Naive thymus-derived CD8-positive, alpha-beta T cell (primary cell): ENCODE results near the gene CNGA4. TPM values are rescaled to one million over a fixed set of nuclear protein-coding genes. Genes with fewer than 3 reads are reported as not detected.

Experiments used
- ATAC-seq, 2 donors: fragments of 150-1000 bp; cut with Tn5 transposase in 1 of 2; sonication (Bioruptor Pico), chemical (Tn5 transposase) in 1 of 2; 1 replicate in 1 of 2; 2 replicates in 1 of 2; pipeline ENCODE4 v1.10.0; 2021; ENCODE audit warnings: mild to moderate bottlenecking in 2 of 2, moderate library complexity in 2 of 2
- POLR2A ChIA-PET: fragments of 350-600 bp; sonication (Branson Sonifier 250); formaldehyde crosslinking; loops from one replicate; lab custom pipeline; 2021; ENCODE audit warnings: antibody characterized with exemption; lab: Charles Lee
- DNase-seq, 10 donors: peaks; one replicate each; pipeline versions ENCODE4 v3.0.0 to v3.0.0-alpha.2; 2020 to 2022
- H3K27ac Mint-ChIP-seq, 10 donors: one replicate each; pipeline ENCODE4 v1.8.0; 2020 to 2022; ENCODE audit warnings: mild to moderate bottlenecking in 10 of 10, mixed read lengths in 10 of 10, moderate library complexity in 4 of 10, inconsistent platforms in 1 of 10
- H3K27me3 Mint-ChIP-seq, 5 donors: one replicate each; pipeline ENCODE4 v1.8.0; 2021 to 2022; ENCODE audit warnings: mixed read lengths in 5 of 5
- H3K36me3 Mint-ChIP-seq, 3 donors: one replicate each; pipeline ENCODE4 v1.8.0; 2020 to 2022; ENCODE audit warnings: mixed read lengths in 3 of 3, mild to moderate bottlenecking in 2 of 3, inconsistent platforms in 1 of 3
- H3K4me1 Mint-ChIP-seq, 4 donors: one replicate each; pipeline ENCODE4 v1.8.0; 2021 to 2022; ENCODE audit warnings: mixed read lengths in 4 of 4
- H3K4me3 Mint-ChIP-seq, 10 donors: one replicate each; pipeline ENCODE4 v1.8.0; 2020 to 2022; ENCODE audit warnings: mild to moderate bottlenecking in 10 of 10, mixed read lengths in 10 of 10, moderate library complexity in 6 of 10, inconsistent platforms in 1 of 10
- H3K9me3 Mint-ChIP-seq, 9 donors: one replicate each; pipeline ENCODE4 v1.8.0; 2020 to 2022; ENCODE audit warnings: mixed read lengths in 9 of 9, mild to moderate bottlenecking in 3 of 9, inconsistent platforms in 1 of 9, moderate library complexity in 1 of 9
- polyA plus RNA-seq, 3 donors: library from polyadenylated mRNA; unstranded; fragments of 300-500 nt; fragmentation: Illumina TruSeq; gene quantifications; one replicate each; pipeline ENCODE4 v1.2.3, GENCODE V29; 2021
- total RNA-seq, 8 experiments: library from RNA in 2 of 8; stranded (reverse) in 2 of 8; gene quantifications; one replicate each; pipeline ENCODE4 v1.2.3 and lab custom pipeline; 2021 to 2026

Gene CNGA4
- total and polyA plus RNA-seq, 5 experiments from 2014 or later = 0.13 to 1.2 (median 0.52) TPM; not detected in 1

DNA sequence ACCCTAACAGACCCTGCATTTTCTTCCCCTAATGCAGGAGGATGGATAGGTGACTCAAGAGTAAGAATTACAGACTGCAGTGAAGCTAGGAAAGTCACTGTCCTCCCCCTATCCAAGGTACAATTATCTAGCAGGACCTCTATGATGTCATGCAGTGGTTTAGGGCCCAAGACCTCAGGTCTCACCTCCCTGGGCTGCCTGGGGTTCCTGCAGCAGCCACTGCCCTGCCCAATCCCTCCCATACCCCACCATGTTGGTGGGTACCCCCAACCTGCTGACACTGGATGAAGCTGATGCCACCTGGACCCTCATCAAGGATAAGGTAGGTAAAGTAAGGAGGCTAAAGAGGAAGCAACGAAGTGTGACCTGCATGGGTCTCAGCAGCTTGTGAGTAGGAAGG is 33.5 kb upstream of the CNGA4 start, which contains the start of gene C11orf42:
TSS of gene C11orf42 (plus strand) at position 192 of the 400 bp plus-strand sequence. CDS start at position 251, 59 bp downstream.
- DNase-seq (no peak), ATAC-seq (no peak)
- peaks cover 0 to 45% (median 12%) of the 10 kb centered on the region in 3 donors for H3K36me3 Mint-ChIP-seq
- no peak within 1 kb of the TSS for H3K4me3 Mint-ChIP-seq
- H3K9me3 Mint-ChIP-seq = no peaks in the 10 kb centered on the region
- H3K27ac Mint-ChIP-seq = peak within 1 kb of the TSS in 3 of 10 donors; percentile 2 to 26 (median 8)
- no peaks in the 10 kb centered on the region for H3K27me3 Mint-ChIP-seq
- POLR2A ChIA-PET = no interaction called here
- peaks cover 11 to 43% (median 29%) of the 10 kb centered on the region in 4 donors for H3K4me1 Mint-ChIP-seq

DNA sequence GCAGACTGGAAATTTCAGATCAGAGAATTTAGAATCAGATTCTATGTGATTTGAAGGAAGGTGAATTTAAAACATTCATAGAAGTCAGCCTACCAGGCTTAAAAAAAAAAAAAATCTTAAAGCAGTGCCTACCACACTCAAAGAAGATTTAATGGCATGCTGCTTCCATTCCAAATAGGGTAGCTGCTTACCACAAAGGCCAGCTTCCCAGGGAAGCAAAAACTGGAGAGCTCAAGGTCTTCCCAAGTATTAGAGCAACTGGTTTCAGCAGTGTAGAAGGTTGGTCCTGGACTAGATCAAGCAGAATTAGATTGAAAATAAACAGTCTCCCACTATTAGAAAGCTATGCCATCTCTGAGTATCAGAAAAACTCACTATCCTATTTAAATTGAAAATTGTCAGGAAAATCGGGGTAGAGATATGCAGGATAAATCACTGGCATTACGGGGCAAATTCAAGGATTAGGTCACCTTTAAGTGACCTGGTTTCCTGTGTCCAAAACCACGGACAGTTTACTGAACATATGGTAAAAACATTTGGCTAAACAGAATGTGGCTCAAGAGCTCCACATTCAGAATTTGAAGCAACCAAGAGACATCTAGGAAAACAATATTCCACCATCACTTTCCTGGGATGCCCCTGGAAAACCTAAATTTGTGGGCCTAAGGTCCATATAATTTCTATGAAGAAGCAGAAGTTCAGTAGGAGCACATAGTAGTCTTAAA is 32.3 kb upstream of the CNGA4 start:
- Mint-ChIP-seq H3K9me3 (no peaks in the 10 kb centered on the region), H3K36me3 (peaks cover 0 to 53% (median 13%) of the 10 kb centered on the region in 3 donors), H3K4me3 (no peak overlapping the region), H3K27me3 (no peaks in the 10 kb centered on the region), H3K27ac (no peak overlapping the region), H3K4me1 (peaks cover 11 to 31% (median 27%) of the 10 kb centered on the region in 4 donors)
- ATAC-seq (no peak), DNase-seq (no peak)
- POLR2A ChIA-PET = no interaction called here

DNA sequence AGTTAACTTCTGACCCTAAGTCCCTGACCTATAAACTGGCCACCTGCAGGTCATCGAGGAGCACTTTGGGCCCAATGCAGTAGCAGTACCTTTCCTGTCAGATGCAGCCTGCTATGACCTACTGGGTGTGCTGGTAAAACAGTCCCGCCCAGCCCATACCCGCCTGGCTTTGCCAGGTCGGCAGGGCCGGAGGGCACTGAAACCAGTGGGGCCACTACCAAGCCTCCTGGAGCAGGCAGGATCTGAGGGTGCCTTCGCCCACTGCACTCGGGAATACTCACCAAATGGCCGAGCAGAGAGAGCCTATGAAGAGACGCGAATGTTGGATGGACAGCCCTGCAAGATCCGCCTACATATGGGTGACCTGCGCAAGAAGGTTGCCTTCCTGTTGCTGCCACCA is 29.1 kb upstream of the CNGA4 start:
- Mint-ChIP-seq H3K36me3 (peaks cover 0 to 50% (median 11%) of the 10 kb centered on the region in 3 donors), H3K27me3 (no peaks in the 10 kb centered on the region), H3K4me1 (peaks cover 2 to 9% (median 4%) of the 10 kb centered on the region in 4 donors), H3K9me3 (no peaks in the 10 kb centered on the region), H3K27ac (no peak overlapping the region), H3K4me3 (no peak overlapping the region)
- no peak for ATAC-seq
- DNase-seq = no peak
- POLR2A ChIA-PET = no interaction called here

DNA sequence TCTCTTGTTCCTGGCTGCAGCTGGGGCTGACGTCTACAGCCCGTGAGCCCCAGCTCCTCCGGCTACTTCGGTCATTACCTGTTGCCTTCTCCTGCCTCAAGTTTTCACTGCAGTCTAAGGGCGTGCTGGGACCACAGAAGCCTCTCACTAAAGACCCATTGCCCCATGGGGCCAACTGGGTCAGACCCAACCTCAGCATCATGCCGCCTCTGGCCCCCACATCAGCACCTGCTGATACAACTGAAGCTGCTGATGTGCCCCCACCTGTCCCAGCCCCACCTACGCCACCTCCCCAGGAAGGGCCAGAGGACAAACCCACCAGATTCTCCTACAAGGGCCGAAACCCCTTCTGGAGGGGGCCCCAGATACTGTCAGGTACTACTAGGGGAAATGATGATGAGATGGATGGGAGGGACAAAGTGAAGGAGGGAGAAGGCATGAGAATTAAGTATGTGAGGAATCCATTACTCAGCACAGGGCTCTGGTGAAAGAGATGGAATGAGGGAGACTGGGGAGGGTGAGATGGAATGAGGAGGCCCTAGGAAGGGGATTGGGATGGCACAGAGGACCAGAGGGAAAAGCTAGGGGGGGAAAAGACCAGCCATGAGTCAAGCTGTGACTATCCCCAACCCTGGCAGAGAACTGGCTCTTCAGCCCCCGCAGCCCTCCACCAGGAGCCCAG is 28.5 kb upstream of the CNGA4 start:
- H3K9me3 Mint-ChIP-seq = no peaks in the 10 kb centered on the region
- H3K27me3 Mint-ChIP-seq = no peaks in the 10 kb centered on the region
- no peak for ATAC-seq
- POLR2A ChIA-PET = no interaction called here
- DNase-seq = no peak
- H3K4me3 Mint-ChIP-seq = no peak overlapping the region
- H3K27ac Mint-ChIP-seq = no peak overlapping the region
- H3K36me3 Mint-ChIP-seq = peaks cover 0 to 51% (median 10%) of the 10 kb centered on the region in 3 donors
- H3K4me1 Mint-ChIP-seq = peaks cover 0 to 3% (median under 1%) of the 10 kb centered on the region in 4 donors

DNA sequence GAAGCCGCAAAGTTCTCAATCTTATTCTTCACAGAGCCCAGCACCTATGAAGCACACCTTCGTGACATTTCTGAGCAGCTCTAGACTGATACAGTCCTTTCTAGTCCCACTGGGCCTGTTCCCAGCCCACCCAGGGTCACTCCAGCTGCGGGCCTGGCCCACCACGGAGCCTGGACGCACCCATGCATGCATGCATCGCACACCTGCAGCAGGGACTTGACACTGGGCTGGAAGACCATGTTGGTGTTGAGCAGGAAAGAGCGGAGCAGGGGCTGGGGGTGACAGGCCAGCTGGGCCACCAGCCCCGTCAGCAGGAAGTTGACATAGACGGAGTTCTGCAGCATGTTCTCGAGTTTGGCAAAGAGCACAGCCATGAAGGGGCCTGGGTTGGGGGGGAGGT is 24.4 kb upstream of the CNGA4 start:
- Mint-ChIP-seq H3K36me3 (peaks cover 0 to 59% (median 17%) of the 10 kb centered on the region in 3 donors), H3K27ac (no peak overlapping the region), H3K27me3 (no peaks in the 10 kb centered on the region), H3K9me3 (no peaks in the 10 kb centered on the region), H3K4me1 (peaks cover 5 to 7% (median 5%) of the 10 kb centered on the region in 4 donors), H3K4me3 (no peak overlapping the region)
- POLR2A ChIA-PET = interaction anchor here (0.6 kb wide), 1 partner anchor 525 kb away, joined by 5 read pairs; the partner anchor contains the start of gene TRIM22
- DNase-seq = no peak
- ATAC-seq = no peak

DNA sequence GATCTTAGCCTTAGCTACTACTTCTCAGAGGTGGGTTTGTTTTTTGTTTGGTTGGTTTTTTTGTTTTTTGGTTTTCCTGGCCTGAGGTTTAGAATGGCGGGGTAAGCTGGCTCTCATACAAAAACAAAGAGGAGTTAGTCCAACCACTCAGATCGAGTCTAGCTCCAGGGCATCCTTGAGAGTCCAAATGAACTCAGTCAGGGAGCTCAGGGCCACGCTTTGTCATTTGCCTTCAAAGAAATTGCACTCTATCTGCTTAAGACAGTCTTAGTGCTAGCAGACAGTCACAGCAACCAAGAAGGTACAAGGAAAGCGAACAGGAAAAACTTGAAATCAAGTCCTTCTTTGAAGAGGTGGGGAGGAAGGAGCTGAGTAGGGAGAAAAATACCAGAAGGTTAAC is 22.4 kb upstream of the CNGA4 start:
- Mint-ChIP-seq H3K27me3 (no peaks in the 10 kb centered on the region), H3K36me3 (peaks cover 1 to 61% (median 26%) of the 10 kb centered on the region in 3 donors), H3K4me3 (no peak overlapping the region), H3K9me3 (no peaks in the 10 kb centered on the region), H3K4me1 (peaks cover 6 to 15% (median 9%) of the 10 kb centered on the region in 4 donors), H3K27ac (peak overlapping the region in 1 of 10 donors; percentile 50)
- DNase-seq = no peak
- POLR2A ChIA-PET = no interaction called here
- no peak for ATAC-seq

DNA sequence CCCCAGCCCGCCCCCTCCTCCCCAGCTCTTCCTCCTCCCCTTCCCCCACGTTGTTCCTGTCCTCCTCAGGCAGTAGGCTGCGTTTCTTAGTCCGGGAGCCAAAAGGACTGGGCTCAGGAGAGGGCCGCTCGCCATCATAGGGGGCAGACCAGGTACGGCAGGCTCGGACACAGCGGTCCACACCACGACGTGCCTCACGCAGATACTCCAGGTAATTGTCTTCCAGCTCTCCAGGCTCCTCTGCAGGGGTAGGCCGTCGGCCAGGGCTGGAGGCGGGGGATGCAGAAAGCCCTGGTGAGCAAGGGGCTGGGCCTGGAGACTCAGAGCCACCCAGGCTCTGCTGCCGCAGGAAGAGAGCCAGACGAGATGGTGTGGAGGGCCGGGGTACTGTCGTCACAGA is 21.2 kb upstream of the CNGA4 start:
- DNase-seq (no peak), ATAC-seq (no peak)
- POLR2A ChIA-PET = no interaction called here
- Mint-ChIP-seq H3K27me3 (no peaks in the 10 kb centered on the region), H3K36me3 (peaks cover 4 to 73% (median 30%) of the 10 kb centered on the region in 3 donors), H3K4me3 (no peak overlapping the region), H3K9me3 (no peaks in the 10 kb centered on the region), H3K4me1 (peaks cover 7 to 15% (median 10%) of the 10 kb centered on the region in 4 donors), H3K27ac (peak overlapping the region in 1 of 10 donors; percentile 15)

DNA sequence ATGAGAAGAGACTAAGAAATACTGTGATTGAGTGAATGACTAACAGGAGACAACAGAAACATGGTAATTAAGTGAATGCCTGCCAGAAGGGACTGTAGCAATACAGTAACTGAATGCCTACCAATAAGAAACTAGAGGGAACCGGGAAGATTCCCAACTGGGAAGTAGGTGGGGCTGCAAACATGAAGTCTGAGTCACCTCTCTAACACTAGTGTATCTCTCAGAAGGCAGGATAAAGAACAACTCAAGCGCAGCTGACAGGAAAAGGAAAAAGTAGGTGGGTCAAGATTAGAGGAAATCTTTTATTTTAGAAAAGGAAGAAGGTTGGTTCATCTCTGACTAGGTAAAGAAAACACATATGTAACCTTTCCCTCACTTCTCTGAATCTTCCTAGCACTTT is 19.5 kb upstream of the CNGA4 start:
- Mint-ChIP-seq H3K4me1 (peaks cover 7 to 15% (median 10%) of the 10 kb centered on the region in 4 donors), H3K4me3 (no peak overlapping the region), H3K9me3 (no peaks in the 10 kb centered on the region), H3K27ac (peak overlapping the region in 4 of 10 donors; percentile 6 to 52 (median 27)), H3K36me3 (peaks cover 4 to 86% (median 33%) of the 10 kb centered on the region in 3 donors), H3K27me3 (no peaks in the 10 kb centered on the region)
- DNase-seq = no peak
- POLR2A ChIA-PET = no interaction called here
- no peak for ATAC-seq

DNA sequence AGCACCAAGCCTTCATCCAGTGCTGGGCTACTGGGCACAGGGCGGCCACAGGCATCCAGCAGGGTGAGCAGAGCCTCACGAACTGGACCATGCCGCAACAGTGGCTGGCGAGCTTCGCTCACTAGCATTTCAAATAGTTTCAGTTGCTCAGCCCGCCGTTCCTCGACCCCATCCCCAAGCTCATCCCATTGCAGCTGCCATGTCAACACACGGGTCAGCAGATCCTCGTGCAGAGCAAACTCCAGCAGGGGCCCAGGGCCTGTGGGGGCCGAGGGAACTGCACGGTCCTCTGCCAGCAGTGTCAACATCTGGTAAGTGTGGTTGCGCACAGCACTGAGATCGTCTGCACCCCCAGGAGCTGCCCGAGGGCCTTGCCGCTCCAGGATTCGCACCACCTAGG is 15.0 kb upstream of the CNGA4 start:
- Mint-ChIP-seq H3K27ac (no peak overlapping the region), H3K4me3 (no peak overlapping the region), H3K9me3 (no peaks in the 10 kb centered on the region), H3K27me3 (no peaks in the 10 kb centered on the region), H3K4me1 (peaks cover 25 to 43% (median 39%) of the 10 kb centered on the region in 4 donors), H3K36me3 (peaks cover 4 to 69% (median 22%) of the 10 kb centered on the region in 3 donors)
- DNase-seq (no peak), ATAC-seq (no peak)
- POLR2A ChIA-PET = no interaction called here

DNA sequence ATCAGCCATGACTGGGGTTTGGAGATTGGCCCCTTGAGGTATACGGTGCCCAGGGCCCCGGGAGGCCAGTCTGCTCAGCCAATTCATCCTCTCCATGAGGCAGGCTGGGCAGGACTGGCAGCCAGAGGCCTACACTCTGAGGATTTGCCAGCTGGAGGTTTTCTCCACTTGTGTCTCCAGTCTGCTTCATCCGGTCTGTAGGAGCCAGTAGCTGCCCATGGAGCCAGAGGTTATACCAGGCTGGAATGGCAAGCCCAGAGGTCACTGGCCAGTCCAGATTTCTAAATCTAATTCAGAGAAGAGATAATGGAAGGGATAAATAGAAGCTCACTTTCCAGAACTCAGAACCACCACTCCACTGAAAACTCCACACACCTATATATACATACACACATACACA is 14.5 kb upstream of the CNGA4 start:
- ATAC-seq = no peak
- Mint-ChIP-seq H3K4me3 (no peak overlapping the region), H3K27ac (no peak overlapping the region), H3K36me3 (peaks cover 4 to 64% (median 18%) of the 10 kb centered on the region in 3 donors), H3K4me1 (peaks cover 29 to 45% (median 41%) of the 10 kb centered on the region in 4 donors), H3K27me3 (no peaks in the 10 kb centered on the region), H3K9me3 (no peaks in the 10 kb centered on the region)
- no peak for DNase-seq
- POLR2A ChIA-PET = no interaction called here

DNA sequence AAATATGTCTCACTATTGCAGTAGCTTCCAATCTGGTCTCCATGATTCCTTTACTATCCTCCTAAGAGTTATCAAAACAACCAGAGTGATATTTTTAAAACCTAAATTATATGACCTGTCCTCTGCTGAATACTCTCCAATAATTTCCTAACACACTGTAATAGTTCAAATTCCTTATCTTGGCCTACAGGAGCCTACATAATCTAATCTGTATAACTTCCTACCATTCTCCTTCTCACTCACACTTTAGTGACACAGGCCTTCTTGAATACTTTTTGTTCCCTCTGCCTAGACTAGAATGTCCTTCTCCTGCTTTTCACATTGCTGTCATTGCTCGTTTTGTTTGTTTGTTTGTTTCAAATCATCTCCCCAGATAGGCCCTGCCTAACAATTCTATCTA is 13.9 kb upstream of the CNGA4 start:
- Mint-ChIP-seq H3K27ac (no peak overlapping the region), H3K36me3 (peaks cover 4 to 64% (median 15%) of the 10 kb centered on the region in 3 donors), H3K4me1 (peaks cover 35 to 48% (median 42%) of the 10 kb centered on the region in 4 donors), H3K4me3 (no peak overlapping the region), H3K27me3 (no peaks in the 10 kb centered on the region), H3K9me3 (no peaks in the 10 kb centered on the region)
- ATAC-seq (no peak), DNase-seq (no peak)
- POLR2A ChIA-PET = no interaction called here

DNA sequence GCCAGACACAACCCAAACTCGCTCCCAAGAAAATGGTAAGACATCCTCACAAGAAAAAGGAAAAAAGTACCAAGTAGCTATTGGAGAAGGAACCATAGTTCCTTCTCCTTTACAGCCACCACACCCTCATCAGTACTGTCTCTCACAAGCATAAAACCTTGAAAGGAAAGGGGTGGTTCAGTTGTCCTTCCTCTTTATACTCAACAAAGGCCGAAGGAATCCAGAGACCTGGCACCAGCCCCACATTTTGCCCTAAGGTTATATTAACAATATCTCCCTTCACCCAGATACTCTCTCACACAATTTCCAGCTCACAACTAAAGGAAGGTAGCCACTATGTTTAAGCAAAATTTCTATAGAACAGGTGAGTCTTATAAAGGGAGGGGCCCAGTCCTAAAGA is 13.0 kb upstream of the CNGA4 start:
- H3K4me3 Mint-ChIP-seq = no peak overlapping the region
- no peak for ATAC-seq
- POLR2A ChIA-PET = interaction anchor here (0.6 kb wide), 1 partner anchor 10 kb away, joined by 5 read pairs; no protein-coding TSS in a partner anchor
- peak overlapping the region in 2 of 10 donors; percentile 27 to 36 for H3K27ac Mint-ChIP-seq
- no peaks in the 10 kb centered on the region for H3K9me3 Mint-ChIP-seq
- no peaks in the 10 kb centered on the region for H3K27me3 Mint-ChIP-seq
- peaks cover 40 to 53% (median 49%) of the 10 kb centered on the region in 4 donors for H3K4me1 Mint-ChIP-seq
- no peak for DNase-seq
- H3K36me3 Mint-ChIP-seq = peaks cover 4 to 56% (median 9%) of the 10 kb centered on the region in 3 donors

DNA sequence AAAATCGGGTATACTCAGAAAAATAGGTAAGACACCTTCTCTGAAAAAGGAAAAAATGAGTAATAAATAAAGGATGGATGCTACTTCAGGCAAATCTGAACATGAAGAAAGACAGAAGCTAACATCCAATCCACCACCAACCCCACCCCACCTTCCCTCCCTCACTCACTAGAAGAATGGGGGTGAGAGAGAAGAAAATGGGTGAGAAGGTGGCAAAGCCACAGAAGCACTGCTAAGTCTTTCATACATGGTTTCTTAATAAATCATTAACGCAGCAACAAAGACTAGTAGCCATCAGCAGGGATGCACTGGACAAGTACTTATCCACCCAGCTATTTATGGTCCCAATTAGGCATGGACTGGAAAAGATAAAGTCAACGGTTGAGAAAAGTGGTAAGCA is 10.4 kb upstream of the CNGA4 start:
- DNase-seq (peak in 1 of 10 donors; percentile 17), ATAC-seq (no peak)
- POLR2A ChIA-PET = no interaction called here
- Mint-ChIP-seq H3K4me3 (peak overlapping the region in 1 of 10 donors; percentile 43), H3K27ac (peak overlapping the region in 1 of 10 donors; percentile 42), H3K9me3 (no peaks in the 10 kb centered on the region), H3K36me3 (peaks cover 0 to 35% (median under 1%) of the 10 kb centered on the region in 3 donors), H3K27me3 (no peaks in the 10 kb centered on the region), H3K4me1 (peaks cover 43 to 74% (median 67%) of the 10 kb centered on the region in 4 donors)
